GM21515 (cell line): ENCODE results near the gene PPP1R9B.

ENCODE experiments used
- ATAC-seq: cut with Tn5 transposase; IDR thresholded peaks from one replicate; pipeline ENCODE4 v1.9.1; 2021; ENCODE audit not compliant: unreplicated experiment

Gene PPP1R9B

DNA sequence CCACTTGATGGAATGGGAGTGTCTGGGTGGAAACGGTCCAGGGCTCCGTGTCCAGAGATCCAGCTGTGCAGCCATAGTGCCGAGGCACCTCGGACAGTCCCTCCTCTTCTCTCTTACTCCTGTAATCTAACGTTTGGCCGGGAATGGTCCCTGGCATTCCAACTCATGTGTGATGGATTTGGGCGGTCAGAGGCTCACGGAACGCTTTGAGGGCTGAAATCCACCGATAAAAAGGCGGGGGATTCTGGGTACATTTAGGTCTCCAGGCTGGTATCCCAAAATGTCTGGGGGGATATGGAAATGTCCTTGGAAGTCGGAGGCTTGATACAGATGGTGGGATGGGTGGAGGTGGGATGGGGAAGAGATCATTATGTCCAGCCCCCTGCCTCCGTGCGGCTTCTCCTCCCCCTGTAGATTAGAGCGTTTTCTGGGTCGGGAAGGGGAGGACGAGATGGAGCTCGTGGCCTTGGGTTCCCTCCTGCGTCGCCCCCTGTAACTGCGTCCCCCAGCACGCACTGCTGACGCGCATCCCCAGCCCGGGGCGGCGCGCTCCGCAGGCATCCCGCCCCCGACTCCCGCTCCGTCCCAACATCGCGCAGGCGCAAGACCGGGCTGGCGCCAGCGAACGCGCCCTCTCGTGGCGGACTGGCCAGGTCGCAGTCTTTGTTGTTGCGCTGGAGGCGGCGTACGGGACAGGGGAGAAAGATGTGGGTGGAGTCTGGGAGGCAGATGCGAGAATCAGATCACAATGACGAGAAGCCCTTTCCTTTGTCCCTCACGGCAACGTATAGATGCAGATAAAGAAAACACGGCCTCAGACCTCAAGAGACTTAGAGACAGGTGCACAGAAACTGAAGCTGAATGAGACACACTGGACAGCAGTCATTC, 10.8 kb upstream of the PPP1R9B start:
- peak; percentile 66 for ATAC-seq

- ATAC-seq = no peak
These were observed 7.4 kb upstream of the PPP1R9B start for GRCh38 chr17:50157891-50158290.

DNA sequence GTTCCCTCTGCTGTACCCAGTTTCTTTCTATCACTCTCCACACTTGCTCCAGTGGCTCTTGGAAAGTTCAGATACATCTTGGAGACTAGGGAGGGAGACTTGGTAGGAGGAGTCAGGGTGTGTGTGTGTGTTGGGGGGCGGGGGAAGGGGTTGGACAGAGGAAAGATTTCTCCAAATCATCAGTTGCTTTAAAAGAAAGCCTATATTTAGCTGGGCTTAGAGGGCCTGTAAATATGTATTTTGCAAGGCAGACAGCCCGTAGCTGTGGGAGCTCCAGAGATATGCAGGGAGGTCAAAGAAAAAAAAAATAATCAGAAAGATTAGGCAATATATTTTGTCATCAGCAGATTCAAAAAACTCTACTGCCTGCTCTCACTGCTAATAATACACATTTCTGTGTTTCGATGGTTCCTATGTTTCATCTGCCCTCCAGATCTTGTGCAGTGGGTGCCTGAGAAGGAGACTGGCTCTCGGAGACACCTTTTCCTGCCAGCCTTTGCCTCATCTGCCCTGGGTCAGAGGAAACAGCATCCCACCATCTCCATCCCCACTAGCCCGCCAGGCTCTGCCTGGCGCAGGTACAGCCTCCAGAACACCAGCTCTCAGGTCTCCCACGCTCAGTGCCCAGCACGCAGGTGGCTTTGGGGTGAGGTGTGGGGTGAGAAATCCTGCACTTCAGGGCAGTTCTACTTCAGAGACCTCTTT, 4.8 kb upstream of the PPP1R9B start:
- ATAC-seq = no peak

GRCh38 chr17:50154604-50155003, 4.1 kb upstream of the PPP1R9B start:
- peak; percentile 42 for ATAC-seq

DNA sequence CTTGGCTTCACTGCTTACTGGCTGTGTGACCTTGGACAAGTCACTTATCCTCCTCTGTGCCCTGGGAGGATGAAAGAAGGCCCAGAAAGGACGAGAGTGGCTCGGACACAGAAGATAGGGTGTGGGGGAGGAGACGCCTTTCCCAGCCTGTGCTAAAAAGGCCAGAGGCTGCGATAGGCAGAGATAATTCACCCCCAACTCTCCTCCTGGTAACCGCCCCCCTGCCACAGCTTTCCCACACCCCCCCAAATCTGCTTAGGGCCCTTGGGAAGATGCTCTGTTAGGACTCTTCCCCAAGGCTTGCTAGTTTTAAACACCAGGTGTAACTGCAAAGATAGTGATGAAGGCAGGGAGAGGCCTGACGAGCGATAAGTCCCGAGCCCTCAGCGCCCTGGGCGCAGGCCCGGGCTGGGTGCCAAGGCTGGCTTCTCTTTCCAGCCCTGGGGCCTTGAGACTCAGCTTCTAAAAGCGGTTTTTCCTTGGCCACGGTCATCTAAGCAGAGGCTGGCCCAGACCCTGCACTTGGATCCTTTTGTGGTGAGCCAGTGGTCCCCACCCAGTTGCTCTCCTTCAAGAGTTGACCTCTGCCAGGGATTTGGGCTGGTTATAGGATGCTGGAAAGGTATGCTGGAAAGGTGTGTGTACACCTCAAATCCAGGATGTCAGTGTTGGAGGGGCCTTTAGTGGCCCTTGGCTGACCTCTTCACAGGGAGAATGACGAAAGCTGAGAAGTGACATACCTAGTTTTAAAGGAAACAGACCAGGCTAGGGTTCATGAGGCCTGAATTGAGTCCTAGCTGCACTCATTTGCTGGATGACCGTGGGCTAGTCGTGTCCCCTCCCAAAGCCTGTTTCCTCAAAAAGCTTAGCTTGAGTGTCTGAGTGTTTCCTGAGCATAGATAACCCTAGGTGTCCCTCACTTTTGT, 3.4 kb upstream of the PPP1R9B start:
- ATAC-seq = no peak

GRCh38 chr17:50152736-50153135, 2.3 kb upstream of the PPP1R9B start:
- ATAC-seq = no peak

GRCh38 chr17:50151937-50152547, 1.6 kb upstream of the PPP1R9B start:
- peak; percentile 27 for ATAC-seq

DNA sequence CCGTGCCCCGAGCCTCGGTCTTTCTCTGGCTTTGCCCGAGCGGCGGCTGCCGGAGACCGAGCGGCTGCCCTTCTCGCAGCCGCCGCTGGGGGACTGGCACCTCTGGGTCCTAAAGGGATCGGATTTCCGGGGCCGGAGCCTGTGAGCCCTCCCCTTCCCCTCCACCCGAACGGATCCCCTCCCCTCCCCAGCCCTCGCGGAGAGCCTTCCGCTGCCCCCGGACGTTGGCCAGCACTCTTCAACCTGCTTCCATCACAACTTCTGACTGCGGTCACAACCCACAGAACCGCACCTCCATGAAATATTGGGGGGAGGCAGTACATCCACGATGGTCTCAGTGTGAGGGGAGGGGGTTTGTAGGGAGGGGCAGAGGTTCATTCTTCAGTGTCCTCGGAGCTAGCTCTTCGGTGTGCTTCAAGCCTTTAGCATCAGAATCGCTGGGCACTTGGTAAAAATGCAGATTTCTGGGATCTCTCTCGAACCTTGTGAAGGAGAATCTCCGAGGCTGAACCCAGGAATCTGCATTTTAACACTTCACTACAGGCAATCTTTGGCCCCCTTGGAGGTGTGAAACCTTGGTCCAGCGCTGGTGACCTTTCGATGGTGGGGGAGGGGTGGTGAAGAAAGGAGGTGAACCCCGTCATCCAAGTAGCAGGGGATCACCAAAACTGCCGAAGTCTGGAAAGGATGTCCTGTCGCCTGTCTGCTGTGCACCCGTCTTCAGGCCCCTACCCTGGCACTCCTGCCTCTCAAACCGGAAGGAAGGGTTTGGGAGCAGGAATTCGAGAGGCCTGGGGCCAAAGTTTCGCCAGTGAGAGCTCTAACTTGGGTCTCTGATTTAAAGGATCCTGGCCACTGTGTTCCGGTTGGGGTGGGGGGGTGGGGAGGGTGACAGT, 812 bp upstream of the PPP1R9B start:
- ATAC-seq = peak; percentile 41

DNA sequence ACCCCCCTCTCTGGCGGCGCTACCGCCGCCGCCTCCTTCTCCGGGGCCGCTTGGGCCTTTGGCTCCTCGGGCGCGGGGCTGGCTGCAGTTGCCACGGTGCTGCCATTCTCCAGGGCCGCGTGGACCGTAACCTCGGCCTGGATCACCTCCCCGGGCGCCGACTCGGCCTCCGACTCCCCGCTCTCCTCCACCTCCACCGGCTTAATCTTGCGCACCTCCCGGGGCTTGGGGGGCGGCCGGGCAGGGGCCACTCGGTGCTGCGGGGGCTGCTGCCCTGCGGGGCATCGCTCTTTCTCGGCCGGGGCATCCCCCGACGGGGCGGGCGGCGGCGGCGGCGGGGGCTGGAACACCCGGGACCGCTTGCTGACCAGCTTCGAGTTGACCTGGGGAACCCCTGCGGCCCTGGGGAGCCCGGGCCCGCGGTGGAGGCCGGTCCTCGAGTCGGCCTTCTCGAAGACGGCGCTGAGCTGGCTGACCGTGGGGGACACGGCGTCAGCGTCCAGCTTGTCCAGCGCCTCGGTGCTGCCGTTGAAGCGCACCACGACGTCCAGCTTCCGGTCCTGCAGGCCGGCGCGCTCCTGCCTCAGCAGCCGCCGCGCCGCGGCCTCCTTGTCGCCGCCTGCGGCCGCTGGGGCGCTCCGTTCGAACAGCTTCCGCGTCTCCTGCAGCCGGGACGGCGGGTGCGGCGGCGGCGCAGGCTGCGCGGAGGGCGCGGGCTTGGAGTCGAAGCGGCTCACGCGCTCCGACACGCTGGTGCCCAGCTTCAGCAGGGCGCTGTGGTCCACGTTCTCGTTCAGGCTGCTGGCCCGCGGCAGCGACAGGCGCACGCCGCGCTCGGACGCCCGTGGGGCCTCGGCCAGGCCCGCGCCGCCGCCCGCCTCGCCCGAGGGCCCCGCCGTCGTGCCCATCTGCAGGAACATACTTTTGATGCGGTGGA, 792 bp downstream of the PPP1R9B start:
- ATAC-seq = no peak

DNA sequence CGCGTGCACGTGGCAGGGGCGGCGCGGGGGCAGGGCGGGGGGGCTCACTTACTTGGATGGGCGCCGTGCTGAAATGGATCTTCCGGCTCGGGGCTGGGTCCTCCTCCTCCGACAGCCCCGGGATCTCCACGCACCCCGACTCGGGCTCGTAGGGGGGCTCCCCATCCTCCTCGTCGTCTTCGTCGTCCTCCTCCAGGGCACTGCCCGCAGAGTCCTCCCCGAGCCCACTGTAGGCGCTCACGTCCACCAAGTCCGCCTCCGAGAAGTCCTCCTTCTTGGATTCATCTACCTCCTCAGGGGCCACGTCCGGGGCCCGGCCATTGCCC, 1.4 kb downstream of the PPP1R9B start:
- no peak for ATAC-seq

- ATAC-seq = peak; percentile 35
These were observed 2.0 kb downstream of the PPP1R9B start for GRCh38 chr17:50148226-50149090.

GRCh38 chr17:50147841-50148225, 2.6 kb downstream of the PPP1R9B start:
- no peak for ATAC-seq

DNA sequence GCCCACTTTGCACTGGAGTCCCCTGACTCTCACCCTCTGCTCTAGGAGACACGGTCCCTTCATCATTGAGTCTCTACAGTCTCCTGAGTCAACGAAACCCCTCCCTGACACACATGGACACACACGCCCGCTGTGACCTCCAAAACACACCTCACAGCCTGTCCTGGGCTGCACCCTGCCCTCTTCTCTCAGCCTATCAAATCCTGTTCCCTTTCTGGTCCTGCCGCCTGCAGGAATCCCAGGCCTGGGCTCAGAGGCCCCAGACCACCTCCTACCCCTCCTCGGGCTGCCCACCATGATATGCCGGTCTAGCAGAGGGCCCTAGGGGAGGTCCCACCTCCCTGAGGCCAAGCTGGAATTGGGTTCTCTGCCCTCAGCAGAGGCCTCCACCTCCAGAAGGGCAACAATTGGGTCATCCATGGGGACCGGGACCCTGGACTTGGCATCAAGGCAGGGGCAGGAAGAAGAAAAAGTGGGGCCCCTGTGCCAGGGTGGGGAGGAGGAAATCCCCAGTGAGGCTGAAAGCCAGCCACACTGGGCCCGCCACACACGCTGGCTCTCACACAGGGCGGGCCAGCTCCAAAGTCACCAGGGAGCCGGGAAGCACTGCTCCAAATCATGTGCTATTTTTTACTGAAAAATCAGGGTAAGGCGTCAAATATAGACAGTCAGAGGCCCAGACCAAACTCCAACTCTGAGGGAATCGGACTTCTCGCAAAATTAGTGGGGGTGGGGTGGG, 3.4 kb downstream of the PPP1R9B start:
- ATAC-seq = no peak

DNA sequence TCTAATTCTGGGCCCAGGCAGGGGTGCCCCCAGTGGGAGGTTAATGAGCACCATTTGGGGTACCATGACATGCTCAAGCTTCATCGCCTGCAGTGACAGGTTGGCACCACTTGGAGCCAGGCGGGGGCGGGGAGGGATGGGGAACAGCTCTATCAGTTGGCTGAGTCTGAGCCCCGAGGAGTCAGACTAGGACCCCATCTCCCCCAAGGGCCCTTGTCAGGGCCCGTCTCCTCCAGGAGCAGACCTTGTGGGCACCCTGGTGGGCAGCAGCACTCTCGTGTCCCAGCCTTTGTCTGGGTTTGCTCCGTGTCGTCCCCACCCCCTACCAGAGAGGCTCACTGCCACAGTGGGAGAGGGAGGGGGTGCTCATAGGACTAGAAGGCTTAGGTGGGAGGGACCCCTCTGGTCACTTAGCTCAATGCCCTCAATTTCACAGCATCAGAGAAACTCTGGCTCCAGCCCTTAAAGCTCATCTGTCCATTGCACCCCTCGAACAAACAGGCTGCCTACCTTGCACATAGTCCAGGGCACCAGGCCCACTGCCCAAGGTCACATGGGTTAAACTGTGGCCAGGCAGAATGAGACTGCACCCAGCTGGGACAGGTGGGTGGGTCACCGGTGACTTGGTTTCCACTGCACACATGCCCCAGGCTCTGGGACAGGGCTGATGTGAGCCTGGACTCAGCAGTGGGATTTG, 4.1 kb downstream of the PPP1R9B start:
- ATAC-seq = no peak

DNA sequence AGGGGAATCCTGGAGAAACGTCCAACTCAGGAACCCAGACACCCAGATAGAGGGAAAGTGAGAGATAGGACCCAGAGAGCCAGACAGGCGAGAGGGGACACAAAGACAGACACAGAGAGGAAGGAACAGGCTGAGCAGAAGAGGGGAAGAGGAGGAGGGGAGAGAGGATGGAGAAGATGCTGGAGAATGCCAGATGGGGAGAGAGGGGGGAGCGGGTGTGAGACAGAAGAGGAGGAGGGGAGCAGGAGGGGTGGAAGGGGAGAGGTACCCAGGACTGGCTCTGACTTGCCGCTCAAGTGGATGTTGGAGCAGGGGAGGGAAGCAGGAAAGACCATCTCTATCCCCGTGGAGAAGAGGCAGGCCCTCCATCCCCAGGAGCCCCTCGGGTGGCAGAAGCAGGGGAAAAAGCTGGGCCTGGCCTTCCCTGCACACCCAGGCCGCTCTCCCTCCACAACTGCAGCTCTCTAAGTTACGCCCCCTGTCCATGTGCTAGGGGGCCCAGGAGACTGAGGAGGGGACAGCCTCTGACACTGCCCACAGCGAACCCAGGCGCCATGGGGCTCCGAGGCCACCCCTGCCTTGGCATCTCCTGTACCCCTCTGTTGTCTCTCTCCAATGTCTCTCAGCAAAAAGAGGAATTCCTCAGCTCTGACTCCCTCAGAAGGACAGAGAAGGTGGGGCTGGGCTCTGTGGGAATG, 4.8 kb downstream of the PPP1R9B start:
- ATAC-seq = no peak
